Ovary (tissue), 3 donors: Measurements from ENCODE around the gene AGBL2.
"Not testable (repeated sequence)": the region's sequence is repeated elsewhere in the genome, so short reads cannot be mapped to it uniquely, and the experiment has no call there.

ENCODE experiments used
- POLR2A ChIP-seq: fragments of 450-650 bp; IDR thresholded peaks from one replicate; pipeline ENCODE4 v1.6.1; 2017; ENCODE audit warnings: antibody characterized with exemption, mild to moderate bottlenecking, moderate library complexity
- TF ChIP-seq, protein P1 (sequence below), 3 donors: fragments of 450-650 bp in 2 of 3; fragments of 200-600 bp in 1 of 3; IDR thresholded peaks; one replicate each; pipeline versions ENCODE4 v1.5.1 to v1.8.0; 2016 to 2022; ENCODE audit warnings: antibody characterized with exemption in 3 of 3, mild to moderate bottlenecking in 1 of 3
- donor health status: DM: no; HTN: no; CAD: no.

DNA sequence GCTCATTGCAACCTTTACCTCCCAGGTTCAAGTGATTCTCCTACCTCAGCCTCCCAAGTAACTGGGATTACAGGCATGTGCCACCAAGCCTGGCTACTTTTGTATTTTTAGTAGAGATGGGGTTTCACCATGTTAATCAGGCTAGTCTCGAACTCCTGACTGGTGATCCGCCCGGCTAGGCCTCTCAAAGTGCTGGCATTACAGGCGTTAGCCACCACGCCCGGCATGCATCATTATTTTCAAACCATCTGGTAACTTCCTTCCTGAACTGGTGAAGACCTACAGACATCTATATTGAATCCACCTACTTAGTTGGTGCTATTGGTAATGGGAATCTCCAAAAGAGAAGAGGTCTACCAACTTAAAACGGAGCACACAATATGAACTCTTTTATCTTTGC, 22.6 kb upstream of the AGBL2 start:
- TF ChIP-seq, protein P1, sequence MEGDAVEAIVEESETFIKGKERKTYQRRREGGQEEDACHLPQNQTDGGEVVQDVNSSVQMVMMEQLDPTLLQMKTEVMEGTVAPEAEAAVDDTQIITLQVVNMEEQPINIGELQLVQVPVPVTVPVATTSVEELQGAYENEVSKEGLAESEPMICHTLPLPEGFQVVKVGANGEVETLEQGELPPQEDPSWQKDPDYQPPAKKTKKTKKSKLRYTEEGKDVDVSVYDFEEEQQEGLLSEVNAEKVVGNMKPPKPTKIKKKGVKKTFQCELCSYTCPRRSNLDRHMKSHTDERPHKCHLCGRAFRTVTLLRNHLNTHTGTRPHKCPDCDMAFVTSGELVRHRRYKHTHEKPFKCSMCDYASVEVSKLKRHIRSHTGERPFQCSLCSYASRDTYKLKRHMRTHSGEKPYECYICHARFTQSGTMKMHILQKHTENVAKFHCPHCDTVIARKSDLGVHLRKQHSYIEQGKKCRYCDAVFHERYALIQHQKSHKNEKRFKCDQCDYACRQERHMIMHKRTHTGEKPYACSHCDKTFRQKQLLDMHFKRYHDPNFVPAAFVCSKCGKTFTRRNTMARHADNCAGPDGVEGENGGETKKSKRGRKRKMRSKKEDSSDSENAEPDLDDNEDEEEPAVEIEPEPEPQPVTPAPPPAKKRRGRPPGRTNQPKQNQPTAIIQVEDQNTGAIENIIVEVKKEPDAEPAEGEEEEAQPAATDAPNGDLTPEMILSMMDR (IDR thresholded peaks at IDR 0.05): not testable (repeated sequence)
- TF ChIP-seq POLR2A: not testable (repeated sequence)
